ENCODE measurements around the gene NFKBIE. TPM values are rescaled to one million over a fixed set of nuclear protein-coding genes. Genes with fewer than 3 reads are reported as not detected.
A peak's percentile ranks its signal among the peaks of the same experiment; 100 is the strongest.

The NFKBIE gene
- total and polyA plus RNA-seq, 2 donors (not counting 1 experiment from before 2014, with no cell fraction given): 46.5 to 90.0 TPM

GRCh38 chr6:44277763-44278162 is 12.4 kb upstream of the NFKBIE start:
- peaks cover 5 to 11% of the 10 kb centered on the region in 2 donors for H3K4me1 ChIP-seq (ENCODE audit: control insufficient read depth in 2 of 2, insufficient read depth in 2 of 2, low read length in 2 of 2)
- CTCF ChIA-PET: interaction anchor here (0.8 to 1.1 kb wide), 3 partner anchors 10 to 59 kb away, joined by 3 read pairs; no protein-coding TSS in a partner anchor
- peaks cover 0 to 10% (median 0%) of the 10 kb centered on the region in 3 donors for H3K9me3 ChIP-seq (ENCODE audit: control extremely low read depth in 1 of 3, control insufficient read depth in 2 of 3, insufficient read depth in 1 of 3, low read length in 2 of 3)
- H3K4me3 ChIP-seq (ENCODE audit: control extremely low read depth in 1 of 5, extremely low read depth in 1 of 5, insufficient read depth in 1 of 5, low read depth in 2 of 5, low read length in 4 of 5): no peak overlapping the region
- intact Hi-C loops (cut with micrococcal nuclease): no loop called here
- no peak overlapping the region for H3K27ac Mint-ChIP-seq
- ATAC-seq (ENCODE audit: low read depth) (no peak), DNase-seq (no peak)
- TF ChIP-seq EZH2 (IDR thresholded peaks at IDR 0.05; ENCODE audit: borderline replicate concordance, insufficient read depth, low read depth, low read length, poor library complexity, severe bottlenecking): no peak
- TF ChIP-seq, protein P1, sequence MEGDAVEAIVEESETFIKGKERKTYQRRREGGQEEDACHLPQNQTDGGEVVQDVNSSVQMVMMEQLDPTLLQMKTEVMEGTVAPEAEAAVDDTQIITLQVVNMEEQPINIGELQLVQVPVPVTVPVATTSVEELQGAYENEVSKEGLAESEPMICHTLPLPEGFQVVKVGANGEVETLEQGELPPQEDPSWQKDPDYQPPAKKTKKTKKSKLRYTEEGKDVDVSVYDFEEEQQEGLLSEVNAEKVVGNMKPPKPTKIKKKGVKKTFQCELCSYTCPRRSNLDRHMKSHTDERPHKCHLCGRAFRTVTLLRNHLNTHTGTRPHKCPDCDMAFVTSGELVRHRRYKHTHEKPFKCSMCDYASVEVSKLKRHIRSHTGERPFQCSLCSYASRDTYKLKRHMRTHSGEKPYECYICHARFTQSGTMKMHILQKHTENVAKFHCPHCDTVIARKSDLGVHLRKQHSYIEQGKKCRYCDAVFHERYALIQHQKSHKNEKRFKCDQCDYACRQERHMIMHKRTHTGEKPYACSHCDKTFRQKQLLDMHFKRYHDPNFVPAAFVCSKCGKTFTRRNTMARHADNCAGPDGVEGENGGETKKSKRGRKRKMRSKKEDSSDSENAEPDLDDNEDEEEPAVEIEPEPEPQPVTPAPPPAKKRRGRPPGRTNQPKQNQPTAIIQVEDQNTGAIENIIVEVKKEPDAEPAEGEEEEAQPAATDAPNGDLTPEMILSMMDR (IDR thresholded peaks at IDR 0.05): no peak
- no peak overlapping the region for H3K4me2 ChIP-seq (replicated peaks; ENCODE audit: low read depth, low read length, poor library complexity, severe bottlenecking)
- H3K27ac ChIP-seq (ENCODE audit: low read length in 2 of 2): no peak overlapping the region
- no peaks in the 10 kb centered on the region for H4K20me1 ChIP-seq (ENCODE audit: control insufficient read depth, insufficient read depth, low read length, poor library complexity, severe bottlenecking)
- no peaks in the 10 kb centered on the region for H3K79me2 ChIP-seq (ENCODE audit: control insufficient read depth, insufficient read depth, low read length)
- no peak overlapping the region for H3K9ac ChIP-seq (ENCODE audit: low read length)
- POLR2A ChIA-PET: no interaction called here
- no peak overlapping the region for H3K4me3 Mint-ChIP-seq
- no peaks in the 10 kb centered on the region for H3K36me3 ChIP-seq (replicated peaks in 1 of 2; ENCODE audit: control extremely low read depth in 1 of 2, control insufficient read depth in 1 of 2, extremely low read depth in 1 of 2, insufficient read depth in 2 of 2, low read length in 1 of 2)
- WGBS (ENCODE audit: insufficient coverage): 76% methylated on average over 7 of the region's 7 CpGs
- H3K9me3 Mint-ChIP-seq (ENCODE audit: insufficient read depth): no peaks in the 10 kb centered on the region
- H3K27me3 Mint-ChIP-seq: peaks cover 60% of the 10 kb centered on the region
- H2AFZ ChIP-seq (ENCODE audit: insufficient read depth, low read depth, low read length, poor library complexity, severe bottlenecking): no peak overlapping the region
- peaks cover 5% of the 10 kb centered on the region for H3K4me1 Mint-ChIP-seq
- peaks cover 0 to 59% (median 21%) of the 10 kb centered on the region in 4 experiments for H3K27me3 ChIP-seq (replicated peaks in 1 of 4; ENCODE audit: control extremely low read depth in 1 of 4, control insufficient read depth in 3 of 4, insufficient read depth in 4 of 4, low read length in 3 of 4)

GRCh38 chr6:44276667-44277640 is 11.6 kb upstream of the NFKBIE start:
- peak overlapping the region; percentile 77 for H3K4me2 ChIP-seq (replicated peaks; ENCODE audit: low read depth, low read length, poor library complexity, severe bottlenecking)
- ATAC-seq (ENCODE audit: low read depth): no peak

More at GRCh38 chr6:44276667-44277640, 11.6 kb upstream of the NFKBIE start:
- H3K4me1 Mint-ChIP-seq: peaks cover 5% of the 10 kb centered on the region
- H3K27me3 Mint-ChIP-seq: peaks cover 64% of the 10 kb centered on the region
- no peak overlapping the region for H3K27ac Mint-ChIP-seq
- Histone ChIP-seq H3K27me3 (replicated peaks in 1 of 4; ENCODE audit: control extremely low read depth in 1 of 4, control insufficient read depth in 3 of 4, insufficient read depth in 4 of 4, low read length in 3 of 4) (peaks cover 0 to 67% (median 29%) of the 10 kb centered on the region in 4 experiments), H3K9ac (ENCODE audit: low read length) (no peak overlapping the region), H3K27ac (ENCODE audit: low read length in 2 of 2) (no peak overlapping the region), H3K79me2 (ENCODE audit: control insufficient read depth, insufficient read depth, low read length) (no peaks in the 10 kb centered on the region), H2AFZ (ENCODE audit: insufficient read depth, low read depth, low read length, poor library complexity, severe bottlenecking) (no peak overlapping the region), H3K4me3 (ENCODE audit: control extremely low read depth in 1 of 5, extremely low read depth in 1 of 5, insufficient read depth in 1 of 5, low read depth in 2 of 5, low read length in 4 of 5) (no peak overlapping the region), H3K9me3 (ENCODE audit: control extremely low read depth in 1 of 3, control insufficient read depth in 2 of 3, insufficient read depth in 1 of 3, low read length in 2 of 3) (peaks cover 0 to 10% (median 0%) of the 10 kb centered on the region in 3 donors), H3K36me3 (replicated peaks in 1 of 2; ENCODE audit: control extremely low read depth in 1 of 2, control insufficient read depth in 1 of 2, extremely low read depth in 1 of 2, insufficient read depth in 2 of 2, low read length in 1 of 2) (no peaks in the 10 kb centered on the region), H4K20me1 (ENCODE audit: control insufficient read depth, insufficient read depth, low read length, poor library complexity, severe bottlenecking) (no peaks in the 10 kb centered on the region), H3K4me1 (ENCODE audit: control insufficient read depth in 2 of 2, insufficient read depth in 2 of 2, low read length in 2 of 2) (peaks cover 5 to 11% of the 10 kb centered on the region in 2 donors)
- 83% methylated on average over 15 of the region's 23 CpGs for WGBS (ENCODE audit: insufficient coverage)
- TF ChIP-seq, protein P1 (IDR thresholded peaks at IDR 0.05): no peak
- TF ChIP-seq EZH2 (IDR thresholded peaks at IDR 0.05; ENCODE audit: borderline replicate concordance, insufficient read depth, low read depth, low read length, poor library complexity, severe bottlenecking): no peak
- DNase-seq: peak; percentile 14
- CTCF ChIA-PET: interaction anchor here (1.0 to 1.5 kb wide), 3 partner anchors 16 to 60 kb away, joined by 3 to 4 read pairs (median 4); no protein-coding TSS in a partner anchor
- peak overlapping the region; percentile 53 for H3K4me3 Mint-ChIP-seq
- intact Hi-C loops (cut with micrococcal nuclease): no loop called here
- POLR2A ChIA-PET: no interaction called here
- no peaks in the 10 kb centered on the region for H3K9me3 Mint-ChIP-seq (ENCODE audit: insufficient read depth)
